Activated CD8-positive, alpha-beta T cell treated with anti-CD3 and anti-CD28 coated beads for 36 hours (primary cell): ENCODE data around the gene NEDD4L. TPM values are rescaled to one million over a fixed set of nuclear protein-coding genes. Genes with fewer than 3 reads are reported as not detected.

Source experiments
- ATAC-seq: fragments of 200-7000 bp; cut with Tn5 transposase; one replicate; pipeline ENCODE4 v1.10.0; 2021; ENCODE audit warnings: mild to moderate bottlenecking, moderate library complexity
- CTCF ChIA-PET: fragments of 350-600 bp; sonication (Branson Sonifier 250); formaldehyde crosslinking; loops from one replicate; lab custom pipeline; 2021; ENCODE audit warnings: antibody characterized with exemption; lab: Charles Lee
- POLR2A ChIA-PET: fragments of 350-600 bp; sonication (Branson Sonifier 250); formaldehyde crosslinking; loops from one replicate; lab custom pipeline; 2021; ENCODE audit warnings: antibody characterized with exemption; lab: Charles Lee
- DNase-seq: peaks from one replicate; pipeline ENCODE4 v3.0.0-alpha.2; 2020
- H3K27ac Mint-ChIP-seq: one replicate; pipeline ENCODE4 v1.8.0; 2021; ENCODE audit warnings: mild to moderate bottlenecking, mixed read lengths
- H3K27me3 Mint-ChIP-seq: one replicate; pipeline ENCODE4 v1.8.0; 2021; ENCODE audit warnings: mixed read lengths
- H3K36me3 Mint-ChIP-seq: one replicate; pipeline ENCODE4 v1.8.0; 2021; ENCODE audit warnings: low read depth, mixed read lengths
- H3K4me1 Mint-ChIP-seq: one replicate; pipeline ENCODE4 v1.8.0; 2021; ENCODE audit warnings: low read depth, mixed read lengths
- H3K4me3 Mint-ChIP-seq: one replicate; pipeline ENCODE4 v1.8.0; 2021; ENCODE audit warnings: mild to moderate bottlenecking, moderate library complexity, mixed read lengths
- H3K9me3 Mint-ChIP-seq: one replicate; pipeline ENCODE4 v1.8.0; 2021; ENCODE audit warnings: mixed read lengths
- CTCF ChIP-seq: fragments of 200-600 bp; IDR thresholded peaks from one replicate; pipeline ENCODE4 v1.8.0; 2022; ENCODE audit warnings: antibody characterized with exemption, mild to moderate bottlenecking
- intact Hi-C: fragments of 100-400 bp; cut with micrococcal nuclease; formaldehyde crosslinking; loops from one replicate; pipeline ENCODE4 v1.10.0; 2022
- total RNA-seq, 2 experiments: library from RNA; stranded (reverse); gene quantifications; one replicate each; pipeline ENCODE4 v1.2.3, GENCODE V29; 2021

The NEDD4L gene
- total RNA-seq, 2 experiments from 2014 or later: 7.5 to 8.5 TPM

- Mint-ChIP-seq H3K36me3 (no peaks in the 10 kb centered on the region), H3K27ac (no peak overlapping the region), H3K4me1 (no peaks in the 10 kb centered on the region), H3K4me3 (no peak overlapping the region), H3K27me3 (peaks cover 3% of the 10 kb centered on the region), H3K9me3 (no peaks in the 10 kb centered on the region)
- TF ChIP-seq CTCF: no peak
- ATAC-seq: no peak
- intact Hi-C loops: no loop called here
- CTCF ChIA-PET: interaction anchor here (1.4 kb wide), 1 partner anchor 16 kb away, joined by 3 read pairs; no protein-coding TSS in a partner anchor
- DNase-seq: no peak
- POLR2A ChIA-PET: no interaction called here
Measured at GRCh38 chr18:58291131-58291530, 247.1 kb downstream of the NEDD4L start.

GRCh38 chr18:58292638-58293037 lies 248.6 kb downstream of the NEDD4L start:
- ATAC-seq (no peak), DNase-seq (no peak)
- intact Hi-C loops: no loop called here
- H3K9me3 Mint-ChIP-seq: no peaks in the 10 kb centered on the region
- ChIA-PET CTCF (interaction anchor here (0.8 to 1.3 kb wide), 3 partner anchors 8 to 18 kb away, joined by 3 to 4 read pairs (median 4); no protein-coding TSS in a partner anchor), POLR2A (no interaction called here)
- H3K4me3 Mint-ChIP-seq: no peak overlapping the region
- peaks cover under 1% of the 10 kb centered on the region for H3K27me3 Mint-ChIP-seq
- no peak for TF ChIP-seq CTCF
- H3K27ac Mint-ChIP-seq: no peak overlapping the region
- no peaks in the 10 kb centered on the region for H3K36me3 Mint-ChIP-seq
- peaks cover 6% of the 10 kb centered on the region for H3K4me1 Mint-ChIP-seq

- peak; percentile 35 for DNase-seq
- POLR2A ChIA-PET: no interaction called here
- no peak for TF ChIP-seq CTCF
- Mint-ChIP-seq H3K27ac (no peak overlapping the region), H3K4me3 (no peak overlapping the region), H3K36me3 (no peaks in the 10 kb centered on the region), H3K27me3 (no peaks in the 10 kb centered on the region), H3K4me1 (peaks cover 11% of the 10 kb centered on the region), H3K9me3 (no peaks in the 10 kb centered on the region)
- ATAC-seq: peak; percentile 88
- intact Hi-C loops: no loop called here
- CTCF ChIA-PET: no interaction called here
Measured at GRCh38 chr18:58297198-58297597, 253.2 kb downstream of the NEDD4L start.

GRCh38 chr18:58298251-58299134 lies 254.5 kb downstream of the NEDD4L start:
- DNase-seq: no peak
- H3K36me3 Mint-ChIP-seq: no peaks in the 10 kb centered on the region
- peaks cover 3% of the 10 kb centered on the region for H3K27me3 Mint-ChIP-seq
- ChIA-PET CTCF (no interaction called here), POLR2A (no interaction called here)
- H3K9me3 Mint-ChIP-seq: no peaks in the 10 kb centered on the region
- no peak overlapping the region for H3K4me3 Mint-ChIP-seq
- no peak for ATAC-seq
- intact Hi-C loops: no loop called here
- H3K4me1 Mint-ChIP-seq: peaks cover 24% of the 10 kb centered on the region
- H3K27ac Mint-ChIP-seq: no peak overlapping the region
- no peak for TF ChIP-seq CTCF

- H3K27ac Mint-ChIP-seq: no peak overlapping the region
- DNase-seq: no peak
- ChIA-PET POLR2A (no interaction called here), CTCF (interaction anchor here (1.5 to 1.9 kb wide), 2 partner anchors 23 to 465 kb away, joined by 4 to 5 read pairs; no protein-coding TSS in a partner anchor)
- no peaks in the 10 kb centered on the region for H3K9me3 Mint-ChIP-seq
- TF ChIP-seq CTCF: no peak
- intact Hi-C loops: no loop called here
- H3K27me3 Mint-ChIP-seq: peaks cover 3% of the 10 kb centered on the region
- no peaks in the 10 kb centered on the region for H3K36me3 Mint-ChIP-seq
- no peak overlapping the region for H3K4me3 Mint-ChIP-seq
- no peak for ATAC-seq
- peaks cover 29% of the 10 kb centered on the region for H3K4me1 Mint-ChIP-seq
Measured at GRCh38 chr18:58299135-58299473, 255.1 kb downstream of the NEDD4L start.
